H1 (cell line): ENCODE results near the gene EDEM2. TPM values are rescaled to one million over a fixed set of nuclear protein-coding genes. Genes with fewer than 3 reads are reported as not detected.
A peak's percentile ranks its signal among the peaks of the same experiment; 100 is the strongest.

ENCODE experiments used
- EGR1 ChIP-seq: IDR thresholded peaks from 2 replicates; pipeline ENCODE4 v1.6.1; 2011; ENCODE audit warnings: low read depth, low read length, borderline replicate concordance
- JUN ChIP-seq: IDR thresholded peaks from 2 replicates; pipeline ENCODE4 v1.6.1; 2011; ENCODE audit warnings: low read depth, mild to moderate bottlenecking, improper control_type of control experiment, low read length
- POLR2AphosphoS5 ChIP-seq: IDR thresholded peaks from 2 replicates; pipeline ENCODE4 v1.6.1; 2011; ENCODE audit warnings: low read depth, low read length
- POU5F1 ChIP-seq: IDR thresholded peaks from 2 replicates; pipeline ENCODE4 v1.6.1; 2011; ENCODE audit warnings: low read depth, mild to moderate bottlenecking, low read length, moderate library complexity
- RNF2 ChIP-seq: fragments of 200-900, 300-1000 bp; sonication (generic); IDR thresholded peaks from 2 replicates; pipeline ENCODE4 v1.7.1; 2016; ENCODE audit warnings: borderline replicate concordance, low read depth, mild to moderate bottlenecking, antibody characterized with exemption, low read length; ENCODE audit not compliant: poor library complexity, severe bottlenecking; ENCODE audit errors: missing control alignments
- SIN3A ChIP-seq, 2 experiments: IDR thresholded peaks in 1 of 2; conservative IDR thresholded peaks in 1 of 2; 2 replicates each; pipeline ENCODE4 v1.6.1; 2011 to 2012; ENCODE audit warnings: low read length in 2 of 2, improper control_type of control experiment in 1 of 2, low read depth in 1 of 2, mild to moderate bottlenecking in 1 of 2
- SIX5 ChIP-seq: IDR thresholded peaks from 2 replicates; pipeline ENCODE4 v1.6.1; 2011; ENCODE audit warnings: mild to moderate bottlenecking, low read depth, low read length
- TCF12 ChIP-seq: IDR thresholded peaks from 2 replicates; pipeline ENCODE4 v1.6.1; 2011; ENCODE audit warnings: low read depth, mild to moderate bottlenecking, low read length
- TEAD4 ChIP-seq: IDR thresholded peaks from 2 replicates; pipeline ENCODE4 v1.6.1; 2012; ENCODE audit warnings: low read depth, low read length, inconsistent platforms, mixed read lengths
- polyA plus RNA-seq, 7 experiments: library from polyadenylated mRNA; depleted of rRNA in 3 of 7; stranded (reverse) in 5 of 7; unstranded in 2 of 7; fragments of >200 nt in 5 of 7; fragments of 200-250 nt in 2 of 7; gene quantifications; 1 replicate in 5 of 7; 2 replicates in 1 of 7; 4 replicates in 1 of 7; pipeline versions ENCODE4 v1.2.1 to v1.2.3, GENCODE V29; 2011 to 2013; ENCODE audit warnings: missing spikeins in 2 of 7, mixed read lengths in 2 of 7
- total RNA-seq: library from RNA; stranded (reverse); fragmentation: NEBNext Ultra II Directional; extraction: Animal tissue kit (Norgen Biotek cat#: 25700); gene quantifications from 2 replicates; pipeline ENCODE4 v1.2.1, GENCODE V29; 2021
- TF ChIP-seq, protein P1 (sequence below): fragments of 300-600 bp; sonication (generic); IDR thresholded peaks from 2 replicates; pipeline ENCODE4 v1.7.1; 2012; ENCODE audit warnings: low read length, moderate library complexity, mild to moderate bottlenecking, inconsistent platforms; ENCODE audit not compliant: insufficient replicate concordance

EDEM2 gene
- total and polyA plus RNA-seq, 2 of the 8 experiments (the other 6 are each of a cell fraction or from before 2014, with no cell fraction given) = 15.2 to 19.6 TPM

DNA sequence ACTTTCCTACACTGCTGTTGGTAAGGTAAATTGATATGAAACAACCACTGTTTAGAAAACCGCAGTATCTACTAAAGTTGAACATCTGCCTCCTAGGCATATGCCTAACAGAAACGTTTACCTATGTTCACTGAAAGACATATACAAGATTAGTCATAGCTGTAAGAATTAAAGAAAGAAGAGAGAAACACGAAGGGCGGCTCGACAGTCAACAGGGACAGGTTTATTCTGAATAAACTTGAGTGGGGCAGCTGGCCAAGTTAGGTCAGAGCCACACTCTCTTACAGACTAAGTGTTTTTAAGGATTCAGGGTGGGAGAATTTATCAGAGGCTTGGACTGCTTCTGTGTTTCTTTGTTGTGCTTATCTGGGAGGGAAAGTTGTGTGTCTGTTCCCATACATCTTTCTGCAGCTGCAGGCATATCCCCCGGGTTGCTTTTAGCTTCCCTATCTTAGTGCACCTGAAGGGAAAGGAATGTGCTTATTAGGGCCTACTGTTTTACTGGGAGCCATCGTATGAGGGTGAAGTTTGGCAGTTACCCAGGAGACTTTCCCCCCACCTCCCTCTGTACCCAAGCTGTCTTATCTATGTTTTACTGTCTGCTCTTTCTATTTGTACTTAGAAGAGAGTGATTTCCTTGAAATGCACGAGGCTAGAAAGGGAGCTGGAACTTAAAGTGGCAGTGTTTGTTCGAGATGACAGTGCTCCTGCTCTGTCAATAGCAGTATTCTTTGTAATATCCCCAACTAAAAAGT lies 45.2 kb upstream of the EDEM2 start (continued):
- TF ChIP-seq, protein P1, sequence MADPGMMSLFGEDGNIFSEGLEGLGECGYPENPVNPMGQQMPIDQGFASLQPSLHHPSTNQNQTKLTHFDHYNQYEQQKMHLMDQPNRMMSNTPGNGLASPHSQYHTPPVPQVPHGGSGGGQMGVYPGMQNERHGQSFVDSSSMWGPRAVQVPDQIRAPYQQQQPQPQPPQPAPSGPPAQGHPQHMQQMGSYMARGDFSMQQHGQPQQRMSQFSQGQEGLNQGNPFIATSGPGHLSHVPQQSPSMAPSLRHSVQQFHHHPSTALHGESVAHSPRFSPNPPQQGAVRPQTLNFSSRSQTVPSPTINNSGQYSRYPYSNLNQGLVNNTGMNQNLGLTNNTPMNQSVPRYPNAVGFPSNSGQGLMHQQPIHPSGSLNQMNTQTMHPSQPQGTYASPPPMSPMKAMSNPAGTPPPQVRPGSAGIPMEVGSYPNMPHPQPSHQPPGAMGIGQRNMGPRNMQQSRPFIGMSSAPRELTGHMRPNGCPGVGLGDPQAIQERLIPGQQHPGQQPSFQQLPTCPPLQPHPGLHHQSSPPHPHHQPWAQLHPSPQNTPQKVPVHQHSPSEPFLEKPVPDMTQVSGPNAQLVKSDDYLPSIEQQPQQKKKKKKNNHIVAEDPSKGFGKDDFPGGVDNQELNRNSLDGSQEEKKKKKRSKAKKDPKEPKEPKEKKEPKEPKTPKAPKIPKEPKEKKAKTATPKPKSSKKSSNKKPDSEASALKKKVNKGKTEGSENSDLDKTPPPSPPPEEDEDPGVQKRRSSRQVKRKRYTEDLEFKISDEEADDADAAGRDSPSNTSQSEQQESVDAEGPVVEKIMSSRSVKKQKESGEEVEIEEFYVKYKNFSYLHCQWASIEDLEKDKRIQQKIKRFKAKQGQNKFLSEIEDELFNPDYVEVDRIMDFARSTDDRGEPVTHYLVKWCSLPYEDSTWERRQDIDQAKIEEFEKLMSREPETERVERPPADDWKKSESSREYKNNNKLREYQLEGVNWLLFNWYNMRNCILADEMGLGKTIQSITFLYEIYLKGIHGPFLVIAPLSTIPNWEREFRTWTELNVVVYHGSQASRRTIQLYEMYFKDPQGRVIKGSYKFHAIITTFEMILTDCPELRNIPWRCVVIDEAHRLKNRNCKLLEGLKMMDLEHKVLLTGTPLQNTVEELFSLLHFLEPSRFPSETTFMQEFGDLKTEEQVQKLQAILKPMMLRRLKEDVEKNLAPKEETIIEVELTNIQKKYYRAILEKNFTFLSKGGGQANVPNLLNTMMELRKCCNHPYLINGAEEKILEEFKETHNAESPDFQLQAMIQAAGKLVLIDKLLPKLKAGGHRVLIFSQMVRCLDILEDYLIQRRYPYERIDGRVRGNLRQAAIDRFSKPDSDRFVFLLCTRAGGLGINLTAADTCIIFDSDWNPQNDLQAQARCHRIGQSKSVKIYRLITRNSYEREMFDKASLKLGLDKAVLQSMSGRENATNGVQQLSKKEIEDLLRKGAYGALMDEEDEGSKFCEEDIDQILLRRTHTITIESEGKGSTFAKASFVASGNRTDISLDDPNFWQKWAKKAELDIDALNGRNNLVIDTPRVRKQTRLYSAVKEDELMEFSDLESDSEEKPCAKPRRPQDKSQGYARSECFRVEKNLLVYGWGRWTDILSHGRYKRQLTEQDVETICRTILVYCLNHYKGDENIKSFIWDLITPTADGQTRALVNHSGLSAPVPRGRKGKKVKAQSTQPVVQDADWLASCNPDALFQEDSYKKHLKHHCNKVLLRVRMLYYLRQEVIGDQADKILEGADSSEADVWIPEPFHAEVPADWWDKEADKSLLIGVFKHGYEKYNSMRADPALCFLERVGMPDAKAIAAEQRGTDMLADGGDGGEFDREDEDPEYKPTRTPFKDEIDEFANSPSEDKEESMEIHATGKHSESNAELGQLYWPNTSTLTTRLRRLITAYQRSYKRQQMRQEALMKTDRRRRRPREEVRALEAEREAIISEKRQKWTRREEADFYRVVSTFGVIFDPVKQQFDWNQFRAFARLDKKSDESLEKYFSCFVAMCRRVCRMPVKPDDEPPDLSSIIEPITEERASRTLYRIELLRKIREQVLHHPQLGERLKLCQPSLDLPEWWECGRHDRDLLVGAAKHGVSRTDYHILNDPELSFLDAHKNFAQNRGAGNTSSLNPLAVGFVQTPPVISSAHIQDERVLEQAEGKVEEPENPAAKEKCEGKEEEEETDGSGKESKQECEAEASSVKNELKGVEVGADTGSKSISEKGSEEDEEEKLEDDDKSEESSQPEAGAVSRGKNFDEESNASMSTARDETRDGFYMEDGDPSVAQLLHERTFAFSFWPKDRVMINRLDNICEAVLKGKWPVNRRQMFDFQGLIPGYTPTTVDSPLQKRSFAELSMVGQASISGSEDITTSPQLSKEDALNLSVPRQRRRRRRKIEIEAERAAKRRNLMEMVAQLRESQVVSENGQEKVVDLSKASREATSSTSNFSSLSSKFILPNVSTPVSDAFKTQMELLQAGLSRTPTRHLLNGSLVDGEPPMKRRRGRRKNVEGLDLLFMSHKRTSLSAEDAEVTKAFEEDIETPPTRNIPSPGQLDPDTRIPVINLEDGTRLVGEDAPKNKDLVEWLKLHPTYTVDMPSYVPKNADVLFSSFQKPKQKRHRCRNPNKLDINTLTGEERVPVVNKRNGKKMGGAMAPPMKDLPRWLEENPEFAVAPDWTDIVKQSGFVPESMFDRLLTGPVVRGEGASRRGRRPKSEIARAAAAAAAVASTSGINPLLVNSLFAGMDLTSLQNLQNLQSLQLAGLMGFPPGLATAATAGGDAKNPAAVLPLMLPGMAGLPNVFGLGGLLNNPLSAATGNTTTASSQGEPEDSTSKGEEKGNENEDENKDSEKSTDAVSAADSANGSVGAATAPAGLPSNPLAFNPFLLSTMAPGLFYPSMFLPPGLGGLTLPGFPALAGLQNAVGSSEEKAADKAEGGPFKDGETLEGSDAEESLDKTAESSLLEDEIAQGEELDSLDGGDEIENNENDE = no peak
- TF ChIP-seq SIN3A (conservative IDR thresholded peaks at IDR 0.05 in 1 of 2, IDR thresholded peaks at IDR 0.05 in 1 of 2; ENCODE audit: low read depth in 1 of 2, low read length in 2 of 2) (no peak), JUN (no peak), EGR1 (no peak), POLR2AphosphoS5 (0 out of 2 replicates have a peak, but pooled peaks have one; percentile 35), TCF12 (peak; percentile 92), POU5F1 (no peak), RNF2 (no peak), SIX5 (no peak), TEAD4 (no peak)
